Mesothelial cell of epicardium (in vitro differentiated cells): ENCODE data around the gene RAC2. TPM values are rescaled to one million over a fixed set of nuclear protein-coding genes. Genes with fewer than 3 reads are reported as not detected.
A peak's percentile ranks its signal among the peaks of the same experiment; 100 is the strongest.

Experiments
- DNase-seq, 2 experiments: peaks; one replicate each; pipeline ENCODE4 v3.0.0; 2021; ENCODE audit warnings: low spot score in 2 of 2; ENCODE audit not compliant: unreplicated experiment in 2 of 2
- H3K27ac Mint-ChIP-seq: 2 replicates; pipeline ENCODE4 v1.8.0; 2021; ENCODE audit warnings: mixed read lengths
- H3K27me3 Mint-ChIP-seq: 2 replicates; pipeline ENCODE4 v1.8.0; 2021; ENCODE audit warnings: low read depth, mixed read lengths
- H3K36me3 Mint-ChIP-seq: 2 replicates; pipeline ENCODE4 v1.8.0; 2021; ENCODE audit warnings: mixed read lengths
- H3K4me1 Mint-ChIP-seq: 2 replicates; pipeline ENCODE4 v1.8.0; 2021; ENCODE audit warnings: mixed read lengths
- H3K4me3 Mint-ChIP-seq: 2 replicates; pipeline ENCODE4 v1.8.0; 2021; ENCODE audit warnings: mild to moderate bottlenecking, moderate library complexity, mixed read lengths
- H3K9me3 Mint-ChIP-seq: 2 replicates; pipeline ENCODE4 v1.8.0; 2021; ENCODE audit warnings: mixed read lengths
- CTCF ChIP-seq: fragments of 200-600 bp; sonication (generic); IDR thresholded peaks from one replicate; pipeline ENCODE4 v1.5.0; 2021; ENCODE audit warnings: antibody characterized with exemption; ENCODE audit not compliant: unreplicated experiment
- total RNA-seq: library from RNA; stranded (reverse); gene quantifications from 3 replicates; pipeline ENCODE4 v1.2.1, GENCODE V29; 2021

RAC2 gene
- total RNA-seq, 1 donor from 2014 or later = 6.4 TPM

- Mint-ChIP-seq H3K27ac (no peak overlapping the region), H3K4me3 (no peak overlapping the region), H3K4me1 (peaks cover 39% of the 10 kb centered on the region), H3K36me3 (no peaks in the 10 kb centered on the region), H3K9me3 (peaks cover 3% of the 10 kb centered on the region), H3K27me3 (peaks cover 21% of the 10 kb centered on the region)
- no peak for TF ChIP-seq CTCF
- no peak for DNase-seq
These were observed 28.2 kb downstream of the RAC2 start for GRCh38 chr22:37215890-37216289.

GRCh38 chr22:37214731-37215030, 29.4 kb downstream of the RAC2 start:
- TF ChIP-seq CTCF = no peak
- Mint-ChIP-seq H3K36me3 (no peaks in the 10 kb centered on the region), H3K27me3 (peaks cover 21% of the 10 kb centered on the region), H3K27ac (no peak overlapping the region), H3K9me3 (no peaks in the 10 kb centered on the region), H3K4me3 (no peak overlapping the region), H3K4me1 (peaks cover 45% of the 10 kb centered on the region)
- no peak for DNase-seq

GRCh38 chr22:37213941-37214730, 29.9 kb downstream of the RAC2 start:
- H3K27me3 Mint-ChIP-seq = peaks cover 16% of the 10 kb centered on the region

GRCh38 chr22:37213218-37213855, 30.7 kb downstream of the RAC2 start:
- no peaks in the 10 kb centered on the region for H3K9me3 Mint-ChIP-seq
- peaks cover 9% of the 10 kb centered on the region for H3K27me3 Mint-ChIP-seq
- peaks cover 48% of the 10 kb centered on the region for H3K4me1 Mint-ChIP-seq
- no peaks in the 10 kb centered on the region for H3K36me3 Mint-ChIP-seq
- no peak for DNase-seq
- no peak overlapping the region for H3K4me3 Mint-ChIP-seq
- TF ChIP-seq CTCF = no peak
- no peak overlapping the region for H3K27ac Mint-ChIP-seq

More at GRCh38 chr22:37213941-37214730, 29.9 kb downstream of the RAC2 start:
- no peaks in the 10 kb centered on the region for H3K9me3 Mint-ChIP-seq
- TF ChIP-seq CTCF = no peak
- DNase-seq = no peak
- no peaks in the 10 kb centered on the region for H3K36me3 Mint-ChIP-seq
- peaks cover 45% of the 10 kb centered on the region for H3K4me1 Mint-ChIP-seq
- H3K27ac Mint-ChIP-seq = no peak overlapping the region
- H3K4me3 Mint-ChIP-seq = no peak overlapping the region

GRCh38 chr22:37212174-37212906, 31.7 kb downstream of the RAC2 start, which contains the start of gene SSTR3:
TSS of gene SSTR3 (minus strand) at chr22:37212477. CDS start at chr22:37207803, 4,674 bp downstream.
- no peak for TF ChIP-seq CTCF
- Mint-ChIP-seq H3K27ac (no peak within 1 kb of the TSS), H3K4me1 (peaks cover 48% of the 10 kb centered on the region), H3K4me3 (no peak within 1 kb of the TSS), H3K36me3 (no peaks in the 10 kb centered on the region), H3K27me3 (peaks cover 3% of the 10 kb centered on the region), H3K9me3 (no peaks in the 10 kb centered on the region)
- DNase-seq = peak in 1 of 2 experiments; percentile 59
